ENCODE measurements around the gene SLAMF8.

The SLAMF8 gene

GRCh38 chr1:159849626-159850366 lies 23.1 kb downstream of the SLAMF8 start:
- no peak for DNase-seq

- DNase-seq: no peak
Observed at GRCh38 chr1:159851407-159851806, 24.7 kb downstream of the SLAMF8 start.

- DNase-seq: no peak
Observed at GRCh38 chr1:159853417-159854115, 26.9 kb downstream of the SLAMF8 start.

GRCh38 chr1:159854116-159854692 lies 27.5 kb downstream of the SLAMF8 start:
- DNase-seq: no peak

GRCh38 chr1:159854693-159855192 lies 28.1 kb downstream of the SLAMF8 start:
- DNase-seq: no peak

- DNase-seq: no peak
Observed at GRCh38 chr1:159855709-159856108, 29.0 kb downstream of the SLAMF8 start.

- no peak for DNase-seq
Observed at GRCh38 chr1:159856576-159856975, 29.9 kb downstream of the SLAMF8 start.

GRCh38 chr1:159857889-159858288 lies 31.2 kb downstream of the SLAMF8 start:
- no peak for DNase-seq

GRCh38 chr1:159859767-159860322 lies 33.2 kb downstream of the SLAMF8 start:
- no peak for DNase-seq

GRCh38 chr1:159860456-159860855 lies 33.8 kb downstream of the SLAMF8 start:
- DNase-seq: no peak

- DNase-seq: no peak
Observed at GRCh38 chr1:159861218-159861617, 34.5 kb downstream of the SLAMF8 start.

- DNase-seq: no peak
Observed at GRCh38 chr1:159862031-159862430, 35.4 kb downstream of the SLAMF8 start.

GRCh38 chr1:159862557-159862956 lies 35.9 kb downstream of the SLAMF8 start, which contains the start of gene VSIG8:
TSS of gene VSIG8 (minus strand) at chr1:159862657. CDS start at chr1:159862521, 136 bp downstream.
- no peak for DNase-seq

- no peak for DNase-seq
Observed at GRCh38 chr1:159864262-159864661, 37.6 kb downstream of the SLAMF8 start.

- DNase-seq: no peak
Observed at GRCh38 chr1:159866066-159866465, 39.4 kb downstream of the SLAMF8 start.

GRCh38 chr1:159866905-159867663 lies 40.4 kb downstream of the SLAMF8 start:
- no peak for DNase-seq

- no peak for DNase-seq
Observed at GRCh38 chr1:159867664-159868026, 41.0 kb downstream of the SLAMF8 start.

- peak in 1 of 2 experiments; percentile 68 for DNase-seq
Observed at GRCh38 chr1:159868766-159869165, 42.1 kb downstream of the SLAMF8 start.

- DNase-seq: no peak
Observed at GRCh38 chr1:159869173-159869572, 42.5 kb downstream of the SLAMF8 start.

GRCh38 chr1:159869607-159870006 lies 42.9 kb downstream of the SLAMF8 start:
- DNase-seq: no peak

- no peak for DNase-seq
Observed at GRCh38 chr1:159870704-159871103, 44.0 kb downstream of the SLAMF8 start.

GRCh38 chr1:159872891-159873290 lies 46.2 kb downstream of the SLAMF8 start:
- DNase-seq: peak in 1 of 2 experiments; percentile 16

All from cerebellar nuclear complex (tissue), 1 donor.